Smooth muscle cell of the umbilical artery (primary cell): ENCODE measurements around the gene WIZ. TPM values are rescaled to one million over a fixed set of nuclear protein-coding genes. Genes with fewer than 3 reads are reported as not detected.

Experiments
- total RNA-seq: library from RNA; depleted of rRNA; stranded (reverse); fragments of >200 nt; gene quantifications from 2 replicates; pipeline ENCODE4 v1.2.3, GENCODE V29; 2014

WIZ gene, protein sequence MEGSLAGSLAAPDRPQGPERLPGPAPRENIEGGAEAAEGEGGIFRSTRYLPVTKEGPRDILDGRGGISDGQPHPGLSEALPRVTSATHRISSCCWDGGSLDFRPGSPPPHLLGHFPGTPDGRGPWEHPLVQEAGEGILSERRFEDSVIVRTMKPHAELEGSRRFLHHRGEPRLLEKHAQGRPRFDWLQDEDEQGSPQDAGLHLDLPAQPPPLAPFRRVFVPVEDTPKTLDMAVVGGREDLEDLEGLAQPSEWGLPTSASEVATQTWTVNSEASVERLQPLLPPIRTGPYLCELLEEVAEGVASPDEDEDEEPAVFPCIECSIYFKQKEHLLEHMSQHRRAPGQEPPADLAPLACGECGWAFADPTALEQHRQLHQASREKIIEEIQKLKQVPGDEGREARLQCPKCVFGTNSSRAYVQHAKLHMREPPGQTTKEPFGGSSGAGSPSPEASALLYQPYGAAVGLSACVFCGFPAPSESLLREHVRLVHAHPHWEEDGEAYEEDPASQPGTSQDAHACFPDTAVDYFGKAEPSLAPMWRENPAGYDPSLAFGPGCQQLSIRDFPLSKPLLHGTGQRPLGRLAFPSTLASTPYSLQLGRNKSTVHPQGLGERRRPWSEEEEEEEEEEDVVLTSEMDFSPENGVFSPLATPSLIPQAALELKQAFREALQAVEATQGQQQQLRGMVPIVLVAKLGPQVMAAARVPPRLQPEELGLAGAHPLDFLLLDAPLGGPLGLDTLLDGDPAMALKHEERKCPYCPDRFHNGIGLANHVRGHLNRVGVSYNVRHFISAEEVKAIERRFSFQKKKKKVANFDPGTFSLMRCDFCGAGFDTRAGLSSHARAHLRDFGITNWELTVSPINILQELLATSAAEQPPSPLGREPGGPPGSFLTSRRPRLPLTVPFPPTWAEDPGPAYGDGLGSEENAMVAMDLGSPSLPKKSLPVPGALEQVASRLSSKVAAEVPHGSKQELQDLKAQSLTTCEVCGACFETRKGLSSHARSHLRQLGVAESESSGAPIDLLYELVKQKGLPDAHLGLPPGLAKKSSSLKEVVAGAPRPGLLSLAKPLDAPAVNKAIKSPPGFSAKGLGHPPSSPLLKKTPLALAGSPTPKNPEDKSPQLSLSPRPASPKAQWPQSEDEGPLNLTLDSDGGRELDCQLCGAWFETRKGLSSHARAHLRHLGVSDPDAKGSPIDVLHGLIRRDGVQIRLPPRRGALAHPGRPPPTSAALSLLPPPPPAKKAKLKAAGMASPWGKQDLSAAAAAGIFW (N-terminal part only)
- 7.1 and 18.7 TPM in 2 replicates for total RNA-seq

GRCh38 chr19:15449620-15450527, at the start of gene WIZ:
TSS of gene WIZ (minus strand) at chr19:15449956. CDS start at chr19:15448307, 1,649 bp downstream.

DNA sequence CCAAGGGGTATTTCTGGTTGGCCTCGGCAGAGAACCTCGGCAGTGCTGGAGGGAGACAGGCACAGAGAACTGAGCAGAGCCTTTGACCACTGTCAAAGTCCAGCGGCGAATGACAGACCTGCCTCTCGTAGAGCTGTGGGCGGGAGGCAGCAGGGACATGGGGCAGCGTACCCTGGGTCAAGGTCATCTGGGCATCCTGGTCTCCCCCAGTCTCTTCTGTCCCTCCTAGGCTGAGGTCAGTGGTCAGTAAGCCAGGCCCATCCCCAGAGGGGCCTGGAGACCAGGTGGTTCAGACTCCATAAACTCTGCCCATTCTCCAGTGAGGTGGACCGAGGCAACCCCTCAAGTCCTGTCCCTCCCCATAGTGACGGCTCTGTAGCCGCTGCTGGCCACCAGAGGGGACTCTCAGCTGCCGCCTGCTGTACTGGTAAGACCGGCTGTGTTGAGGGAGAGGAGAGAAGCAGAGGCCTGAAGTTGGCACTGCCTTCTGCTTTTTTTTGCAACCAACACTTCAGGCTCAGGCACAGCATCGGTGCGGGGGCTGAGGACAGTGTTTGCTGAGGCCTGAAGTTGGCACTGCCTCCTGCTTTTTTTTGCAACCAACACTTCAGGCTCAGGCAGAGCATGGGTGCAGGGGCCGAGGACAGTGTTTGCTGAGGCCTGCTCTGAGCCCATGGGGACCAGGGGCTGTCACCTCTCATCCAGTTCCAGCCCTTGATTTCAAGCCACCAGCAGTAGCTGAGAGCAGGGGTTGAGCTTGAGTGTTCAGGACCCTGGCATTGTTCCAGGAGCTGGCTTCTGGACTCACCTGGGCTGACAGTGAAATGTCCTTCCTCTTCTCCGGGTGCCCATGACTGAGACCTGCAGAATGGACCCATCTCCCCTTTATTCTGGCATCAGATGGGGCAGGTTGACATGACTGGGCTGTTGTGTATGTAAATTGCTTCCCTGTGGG, 29.9 kb upstream of the WIZ start, which contains the start of gene PGLYRP2:
Gene PGLYRP2, minus strand, starts transcription at position 111 of the 955 bp plus-strand sequence. CDS start 130 bp downstream, outside the sequence.

GRCh38 chr19:15464394-15465385, 14.9 kb upstream of the WIZ start, which contains the start of gene RASAL3:
TSS of gene RASAL3 (minus strand) at chr19:15464544. CDS start at chr19:15464358, 186 bp downstream.

GRCh38 chr19:15418579-15419412, 31.0 kb downstream of the WIZ start, which contains the start of gene AKAP8L:
TSS of gene AKAP8L (minus strand) at chr19:15418988. CDS start at chr19:15418923, 65 bp downstream.

GRCh38 chr19:15379083-15379998, 70.4 kb downstream of the WIZ start, which contains the start of gene AKAP8:
TSS of gene AKAP8 (minus strand) at chr19:15379787. CDS start at chr19:15379731, 56 bp downstream.

Other genes starting within 250 kb of the WIZ start
- gene NOTCH3, start 249.0 kb downstream of the WIZ start, total RNA-seq = 31.2 and 57.9 TPM in 2 replicates
- 0.09 TPM in 1 of 2 replicates, not detected in the other for gene EPHX3, start 217.5 kb downstream of the WIZ start, total RNA-seq
- gene BRD4, start 117.4 kb downstream of the WIZ start, total RNA-seq = 20.2 and 28.6 TPM in 2 replicates
- gene AKAP8, start 70.2 kb downstream of the WIZ start, total RNA-seq = 11.6 and 15.8 TPM in 2 replicates
- 63.5 and 65.0 TPM in 2 replicates for gene AKAP8L, start 31.0 kb downstream of the WIZ start, total RNA-seq
- gene RASAL3, start 14.6 kb upstream of the WIZ start, total RNA-seq = under 0.01 TPM in 1 of 2 replicates, not detected in the other
- not detected in 2 replicates for gene PGLYRP2, start 29.5 kb upstream of the WIZ start, total RNA-seq
- gene CYP4F22, start 58.6 kb upstream of the WIZ start, total RNA-seq = not detected in 2 replicates
- gene CYP4F8, start 165.3 kb upstream of the WIZ start, total RNA-seq = not detected in 2 replicates
- not detected in 2 replicates for gene CYP4F3, start 190.9 kb upstream of the WIZ start, total RNA-seq
- not detected in 2 replicates for gene CYP4F12, start 223.1 kb upstream of the WIZ start, total RNA-seq